Activated effector memory CD4-positive, alpha-beta T cell treated with Interleukin-2 at 50 U/mL for 16 hours (primary cell): ENCODE measurements around the gene VIT.
A peak's percentile ranks its signal among the peaks of the same experiment; 100 is the strongest.

Source experiments
- DNase-seq: peaks from one replicate; pipeline ENCODE4 v3.0.0-alpha.2; 2020

VIT gene

GRCh38 chr2:36770542-36771287 lies 74.2 kb downstream of the VIT start:
- no peak for DNase-seq

- DNase-seq, result no peak
Observed at GRCh38 chr2:36771671-36772070, 75.2 kb downstream of the VIT start.

GRCh38 chr2:36773947-36774346 lies 77.4 kb downstream of the VIT start:
- no peak for DNase-seq

- DNase-seq, result no peak
Observed at GRCh38 chr2:36775261-36775660, 78.8 kb downstream of the VIT start.

GRCh38 chr2:36775806-36776205 lies 79.3 kb downstream of the VIT start:
- no peak for DNase-seq

- DNase-seq, result no peak
Observed at GRCh38 chr2:36777272-36777671, 80.8 kb downstream of the VIT start.

- DNase-seq, result no peak
Observed at GRCh38 chr2:36777788-36778187, 81.3 kb downstream of the VIT start.

- DNase-seq, result no peak
Observed at GRCh38 chr2:36779462-36779861, 83.0 kb downstream of the VIT start.

GRCh38 chr2:36780231-36780839 lies 83.8 kb downstream of the VIT start:
- no peak for DNase-seq

- DNase-seq, result no peak
Observed at GRCh38 chr2:36781907-36782720, 85.6 kb downstream of the VIT start.

- DNase-seq, result no peak
Observed at GRCh38 chr2:36783246-36783645, 86.7 kb downstream of the VIT start.

GRCh38 chr2:36785179-36785795 lies 88.8 kb downstream of the VIT start:
- DNase-seq, result peak; percentile 55

- DNase-seq, result no peak
Observed at GRCh38 chr2:36789181-36789804, 92.8 kb downstream of the VIT start.

- DNase-seq, result no peak
Observed at GRCh38 chr2:36792951-36793350, 96.4 kb downstream of the VIT start.

GRCh38 chr2:36797324-36798070 lies 101.0 kb downstream of the VIT start:
- no peak for DNase-seq

- no peak for DNase-seq
Observed at GRCh38 chr2:36798724-36799123, 102.2 kb downstream of the VIT start.

GRCh38 chr2:36800381-36800780 lies 103.9 kb downstream of the VIT start:
- DNase-seq, result no peak

GRCh38 chr2:36801088-36801487 lies 104.6 kb downstream of the VIT start:
- DNase-seq, result no peak

GRCh38 chr2:36802952-36803351 lies 106.4 kb downstream of the VIT start:
- no peak for DNase-seq

- DNase-seq, result no peak
Observed at GRCh38 chr2:36805635-36806224, 109.2 kb downstream of the VIT start.

- DNase-seq, result no peak
Observed at GRCh38 chr2:36807223-36807886, 110.8 kb downstream of the VIT start.
